ENCODE data around the gene LYL1. TPM values are rescaled to one million over a fixed set of nuclear protein-coding genes. Genes with fewer than 3 reads are reported as not detected.

Gene LYL1
- total and polyA plus RNA-seq, 9 of the 15 experiments (the other 6 are each of a cell fraction or from before 2014, with no cell fraction given): 1.3 to 266 (median 34.0) TPM

DNA sequence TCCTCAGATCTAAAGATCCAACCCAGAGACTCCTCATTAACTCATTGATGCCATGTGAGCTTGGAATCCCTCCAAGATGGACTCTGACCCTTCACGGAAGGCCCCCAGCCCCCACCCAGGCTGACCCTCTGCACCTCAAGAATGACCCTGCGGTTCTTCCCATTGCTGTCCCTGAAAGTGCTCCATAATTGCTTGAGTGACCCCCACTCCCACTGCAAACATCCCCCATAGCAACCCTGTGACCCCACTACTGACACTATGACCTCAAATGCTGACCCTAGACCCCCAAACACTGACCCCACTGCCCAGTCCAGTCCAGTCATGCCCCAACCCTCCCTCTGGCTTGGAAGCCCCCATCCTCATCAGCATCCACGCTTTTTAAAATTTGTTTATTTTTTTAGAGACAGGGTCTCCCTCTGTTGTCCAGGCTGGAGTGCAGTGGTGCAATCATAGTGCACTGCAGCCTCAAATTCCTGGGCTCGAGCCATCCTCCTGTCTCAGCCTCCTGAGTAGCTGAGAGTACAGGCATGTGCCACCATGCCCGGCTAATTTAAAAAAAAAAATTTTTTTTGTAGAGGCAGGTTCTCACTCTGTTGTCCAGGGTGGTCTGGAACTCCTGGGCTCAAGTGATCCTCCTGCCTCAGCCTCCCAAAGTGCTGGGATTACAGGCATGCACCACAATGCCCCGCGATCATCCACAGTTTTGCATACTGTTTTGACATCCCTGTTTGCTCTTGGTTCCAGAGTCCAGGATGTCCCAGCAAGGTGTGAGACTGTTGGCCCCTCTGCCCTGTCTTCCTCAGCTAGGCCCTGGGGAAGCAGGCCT lies 855 bp downstream of the LYL1 start (continued):
- TF ChIP-seq, protein P1, sequence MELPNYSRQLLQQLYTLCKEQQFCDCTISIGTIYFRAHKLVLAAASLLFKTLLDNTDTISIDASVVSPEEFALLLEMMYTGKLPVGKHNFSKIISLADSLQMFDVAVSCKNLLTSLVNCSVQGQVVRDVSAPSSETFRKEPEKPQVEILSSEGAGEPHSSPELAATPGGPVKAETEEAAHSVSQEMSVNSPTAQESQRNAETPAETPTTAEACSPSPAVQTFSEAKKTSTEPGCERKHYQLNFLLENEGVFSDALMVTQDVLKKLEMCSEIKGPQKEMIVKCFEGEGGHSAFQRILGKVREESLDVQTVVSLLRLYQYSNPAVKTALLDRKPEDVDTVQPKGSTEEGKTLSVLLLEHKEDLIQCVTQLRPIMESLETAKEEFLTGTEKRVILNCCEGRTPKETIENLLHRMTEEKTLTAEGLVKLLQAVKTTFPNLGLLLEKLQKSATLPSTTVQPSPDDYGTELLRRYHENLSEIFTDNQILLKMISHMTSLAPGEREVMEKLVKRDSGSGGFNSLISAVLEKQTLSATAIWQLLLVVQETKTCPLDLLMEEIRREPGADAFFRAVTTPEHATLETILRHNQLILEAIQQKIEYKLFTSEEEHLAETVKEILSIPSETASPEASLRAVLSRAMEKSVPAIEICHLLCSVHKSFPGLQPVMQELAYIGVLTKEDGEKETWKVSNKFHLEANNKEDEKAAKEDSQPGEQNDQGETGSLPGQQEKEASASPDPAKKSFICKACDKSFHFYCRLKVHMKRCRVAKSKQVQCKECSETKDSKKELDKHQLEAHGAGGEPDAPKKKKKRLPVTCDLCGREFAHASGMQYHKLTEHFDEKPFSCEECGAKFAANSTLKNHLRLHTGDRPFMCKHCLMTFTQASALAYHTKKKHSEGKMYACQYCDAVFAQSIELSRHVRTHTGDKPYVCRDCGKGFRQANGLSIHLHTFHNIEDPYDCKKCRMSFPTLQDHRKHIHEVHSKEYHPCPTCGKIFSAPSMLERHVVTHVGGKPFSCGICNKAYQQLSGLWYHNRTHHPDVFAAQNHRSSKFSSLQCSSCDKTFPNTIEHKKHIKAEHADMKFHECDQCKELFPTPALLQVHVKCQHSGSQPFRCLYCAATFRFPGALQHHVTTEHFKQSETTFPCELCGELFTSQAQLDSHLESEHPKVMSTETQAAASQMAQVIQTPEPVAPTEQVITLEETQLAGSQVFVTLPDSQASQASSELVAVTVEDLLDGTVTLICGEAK (IDR thresholded peaks at IDR 0.05): peak; percentile 42; the same call in 1 of the 2 replicates
- TF ChIP-seq, protein P1 (CRISPR knock-in tag; IDR thresholded peaks at IDR 0.05): no peak
- no peak for TF ChIP-seq SRF (CRISPR knock-in tag; IDR thresholded peaks at IDR 0.05)
- peak; percentile 23; the same call in 1 of the 2 replicates for TF ChIP-seq NFRKB (IDR thresholded peaks at IDR 0.05; ENCODE audit: low read depth)
- TF ChIP-seq FOXJ3 (CRISPR knock-in tag; IDR thresholded peaks at IDR 0.05): no peak
- peak; percentile 35; the same call in 1 of the 2 replicates for TF ChIP-seq CBFB (CRISPR knock-in tag; IDR thresholded peaks at IDR 0.05)
- no peak for TF ChIP-seq JUND (IDR thresholded peaks at IDR 0.05; ENCODE audit: borderline replicate concordance, low read depth, low read length)
- TF ChIP-seq JUND (tag; IDR thresholded peaks at IDR 0.05; ENCODE audit: borderline replicate concordance, low read depth, low read length): no peak
- TF ChIP-seq, protein P2, sequence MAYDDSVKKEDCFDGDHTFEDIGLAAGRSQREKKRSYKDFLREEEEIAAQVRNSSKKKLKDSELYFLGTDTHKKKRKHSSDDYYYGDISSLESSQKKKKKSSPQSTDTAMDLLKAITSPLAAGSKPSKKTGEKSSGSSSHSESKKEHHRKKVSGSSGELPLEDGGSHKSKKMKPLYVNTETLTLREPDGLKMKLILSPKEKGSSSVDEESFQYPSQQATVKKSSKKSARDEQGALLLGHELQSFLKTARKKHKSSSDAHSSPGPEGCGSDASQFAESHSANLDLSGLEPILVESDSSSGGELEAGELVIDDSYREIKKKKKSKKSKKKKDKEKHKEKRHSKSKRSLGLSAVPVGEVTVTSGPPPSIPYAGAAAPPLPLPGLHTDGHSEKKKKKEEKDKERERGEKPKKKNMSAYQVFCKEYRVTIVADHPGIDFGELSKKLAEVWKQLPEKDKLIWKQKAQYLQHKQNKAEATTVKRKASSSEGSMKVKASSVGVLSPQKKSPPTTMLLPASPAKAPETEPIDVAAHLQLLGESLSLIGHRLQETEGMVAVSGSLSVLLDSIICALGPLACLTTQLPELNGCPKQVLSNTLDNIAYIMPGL (CRISPR knock-in tag; IDR thresholded peaks at IDR 0.05): no peak
- TF ChIP-seq ZNF253 (CRISPR knock-in tag; conservative IDR thresholded peaks at IDR 0.05): no peak
- TF ChIP-seq SIN3B (IDR thresholded peaks at IDR 0.05; ENCODE audit: low read depth): no peak
- TF ChIP-seq CCNT2 (IDR thresholded peaks at IDR 0.05; ENCODE audit: borderline replicate concordance, extremely low read depth, insufficient read length, low read depth, low read length): no peak

Measured in K562 (cell line).